Right lobe of liver (tissue), 4 donors: ENCODE measurements around the gene G3BP1.

Experiments used
- POLR2A ChIP-seq: fragments of 450-650 bp; IDR thresholded peaks from one replicate; pipeline ENCODE4 v1.6.1; 2017; ENCODE audit warnings: antibody characterized with exemption, mild to moderate bottlenecking
- TF ChIP-seq, protein P1 (sequence below), 4 donors: fragments of 200-600 bp in 3 of 4; fragments of 450-650 bp in 1 of 4; IDR thresholded peaks; one replicate each; pipeline versions ENCODE4 v1.5.1 to v1.8.0; 2016 to 2022; ENCODE audit warnings: antibody characterized with exemption in 4 of 4, mild to moderate bottlenecking in 2 of 4
- donor health status: DM: no; HTN: no; CAD: no.
- donor health status: DM: no; HTN: no; CAD: no.
- donor health status: DM: no; HTN: yes; CAD: no.

DNA sequence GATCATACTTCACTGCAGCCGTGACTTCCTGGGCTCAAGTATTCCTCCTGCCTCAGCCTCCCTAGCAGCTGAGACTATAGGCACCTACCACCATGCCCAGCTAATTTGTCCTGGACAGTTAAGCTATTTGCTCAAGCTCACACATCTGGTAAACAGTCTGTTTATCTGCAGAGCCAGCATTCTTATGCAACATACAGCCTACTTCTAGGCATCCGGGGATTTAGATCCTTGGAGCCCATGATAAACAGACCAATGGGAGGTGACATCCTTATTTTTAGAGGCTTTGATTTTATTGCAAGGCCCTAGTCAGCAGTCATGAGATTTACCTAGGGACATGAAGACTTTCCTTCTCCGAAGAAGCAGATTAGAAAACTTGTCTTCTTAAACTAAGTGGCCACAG lies 34.3 kb upstream of the G3BP1 start:
- TF ChIP-seq, protein P1, sequence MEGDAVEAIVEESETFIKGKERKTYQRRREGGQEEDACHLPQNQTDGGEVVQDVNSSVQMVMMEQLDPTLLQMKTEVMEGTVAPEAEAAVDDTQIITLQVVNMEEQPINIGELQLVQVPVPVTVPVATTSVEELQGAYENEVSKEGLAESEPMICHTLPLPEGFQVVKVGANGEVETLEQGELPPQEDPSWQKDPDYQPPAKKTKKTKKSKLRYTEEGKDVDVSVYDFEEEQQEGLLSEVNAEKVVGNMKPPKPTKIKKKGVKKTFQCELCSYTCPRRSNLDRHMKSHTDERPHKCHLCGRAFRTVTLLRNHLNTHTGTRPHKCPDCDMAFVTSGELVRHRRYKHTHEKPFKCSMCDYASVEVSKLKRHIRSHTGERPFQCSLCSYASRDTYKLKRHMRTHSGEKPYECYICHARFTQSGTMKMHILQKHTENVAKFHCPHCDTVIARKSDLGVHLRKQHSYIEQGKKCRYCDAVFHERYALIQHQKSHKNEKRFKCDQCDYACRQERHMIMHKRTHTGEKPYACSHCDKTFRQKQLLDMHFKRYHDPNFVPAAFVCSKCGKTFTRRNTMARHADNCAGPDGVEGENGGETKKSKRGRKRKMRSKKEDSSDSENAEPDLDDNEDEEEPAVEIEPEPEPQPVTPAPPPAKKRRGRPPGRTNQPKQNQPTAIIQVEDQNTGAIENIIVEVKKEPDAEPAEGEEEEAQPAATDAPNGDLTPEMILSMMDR (IDR thresholded peaks at IDR 0.05) = no peak
- no peak for TF ChIP-seq POLR2A
